HG02623 (cell line): ENCODE results near the gene GPHA2.

ENCODE experiments used
- ATAC-seq: cut with Tn5 transposase; IDR thresholded peaks from one replicate; pipeline ENCODE4 v1.9.1; 2021; ENCODE audit warnings: moderate library complexity; ENCODE audit not compliant: unreplicated experiment

GPHA2 gene

DNA sequence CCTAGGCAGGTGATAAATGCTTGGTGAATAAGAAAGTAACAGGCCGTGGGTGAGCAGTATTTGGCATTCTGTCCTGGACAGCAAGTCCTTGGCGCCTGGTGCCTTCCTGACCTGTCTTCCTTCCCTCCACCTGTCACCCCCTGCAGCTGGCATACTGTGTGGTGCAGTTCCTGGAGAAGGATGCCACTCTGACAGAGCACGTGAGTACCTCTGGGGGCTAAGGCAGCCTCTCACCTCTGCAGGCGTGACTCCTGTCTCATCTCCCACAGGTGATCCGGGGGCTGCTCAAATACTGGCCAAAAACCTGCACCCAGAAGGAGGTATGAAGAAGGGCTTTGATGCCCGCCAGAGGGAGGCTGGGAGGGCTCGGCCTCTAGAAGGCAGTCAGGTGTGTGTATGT lies 4.4 kb downstream of the GPHA2 start:
- ATAC-seq, result no peak

DNA sequence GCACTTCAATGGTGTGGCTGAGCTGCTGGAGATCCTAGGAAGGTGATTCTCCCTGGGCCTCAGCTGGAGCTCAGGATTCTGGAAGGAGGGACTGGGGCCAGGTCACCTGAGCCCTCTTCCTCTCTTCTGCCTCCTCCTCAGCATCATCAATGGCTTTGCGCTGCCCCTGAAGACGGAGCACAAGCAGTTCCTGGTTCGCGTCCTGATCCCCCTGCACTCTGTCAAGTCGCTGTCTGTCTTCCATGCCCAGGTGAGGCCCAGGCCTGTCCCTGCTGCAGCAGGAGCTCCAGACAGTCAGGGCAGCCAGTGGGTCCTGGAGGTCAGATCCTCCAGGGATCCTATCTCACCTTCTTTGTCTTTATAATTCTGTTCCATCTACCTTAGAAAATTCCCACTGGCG lies 5.4 kb downstream of the GPHA2 start:
- ATAC-seq, result no peak

DNA sequence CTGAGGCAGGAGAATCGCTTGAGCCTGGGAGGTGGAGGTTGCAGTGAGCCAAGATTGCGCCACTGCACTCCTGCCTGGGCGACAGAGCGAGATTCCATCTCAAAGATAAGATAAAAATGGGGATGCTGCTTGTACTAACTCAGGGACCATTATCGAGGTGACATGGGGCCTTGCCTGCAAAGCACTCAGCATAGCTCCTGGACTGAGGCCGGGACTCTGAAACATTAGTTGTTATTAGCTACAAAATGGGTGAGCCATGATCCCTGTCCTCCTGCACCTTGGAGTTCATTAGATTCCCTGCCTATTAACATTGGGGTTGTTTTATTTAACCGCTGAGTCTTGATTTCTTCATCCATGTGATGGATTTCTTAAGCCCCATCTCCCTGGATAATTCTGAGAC lies 6.1 kb downstream of the GPHA2 start:
- ATAC-seq, result no peak

DNA sequence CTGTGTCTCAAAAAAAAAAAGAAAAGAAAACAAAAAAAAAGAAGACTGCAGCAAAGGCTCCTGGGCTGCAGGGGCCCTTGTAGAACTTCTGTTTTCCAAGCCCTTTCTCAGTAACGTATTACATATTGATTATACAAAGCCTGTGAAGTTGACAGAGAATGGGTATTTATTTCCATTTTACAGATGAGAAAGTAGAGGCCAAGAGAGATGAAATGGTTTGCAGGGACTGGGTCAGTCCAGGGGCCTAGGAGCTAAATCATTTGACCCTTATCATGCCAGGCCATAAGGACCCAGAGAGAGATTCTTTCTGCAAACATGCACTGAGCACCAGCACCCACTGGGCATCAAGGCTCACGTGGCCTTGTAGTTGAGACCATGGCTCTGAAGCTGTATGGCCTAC lies 6.7 kb downstream of the GPHA2 start:
- no peak for ATAC-seq

DNA sequence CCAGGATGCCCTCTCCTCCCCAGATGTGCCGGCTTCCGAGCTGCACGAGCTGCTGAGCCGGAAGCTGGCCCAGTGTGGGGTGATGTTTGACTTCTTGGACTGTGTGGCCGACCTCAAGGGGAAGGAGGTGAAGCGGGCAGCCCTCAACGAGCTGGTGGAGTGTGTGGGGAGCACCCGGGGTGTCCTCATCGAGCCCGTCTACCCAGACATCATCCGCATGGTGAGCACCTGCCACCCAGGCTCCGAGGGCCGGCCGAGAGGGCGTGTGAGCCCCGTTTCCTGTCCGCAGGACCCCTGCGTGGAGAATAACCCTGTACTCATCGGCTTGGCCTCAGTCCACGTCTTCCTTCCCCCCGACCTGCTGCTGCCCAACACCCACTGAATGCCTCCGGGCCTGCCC lies 9.0 kb downstream of the GPHA2 start:
- ATAC-seq, result no peak

DNA sequence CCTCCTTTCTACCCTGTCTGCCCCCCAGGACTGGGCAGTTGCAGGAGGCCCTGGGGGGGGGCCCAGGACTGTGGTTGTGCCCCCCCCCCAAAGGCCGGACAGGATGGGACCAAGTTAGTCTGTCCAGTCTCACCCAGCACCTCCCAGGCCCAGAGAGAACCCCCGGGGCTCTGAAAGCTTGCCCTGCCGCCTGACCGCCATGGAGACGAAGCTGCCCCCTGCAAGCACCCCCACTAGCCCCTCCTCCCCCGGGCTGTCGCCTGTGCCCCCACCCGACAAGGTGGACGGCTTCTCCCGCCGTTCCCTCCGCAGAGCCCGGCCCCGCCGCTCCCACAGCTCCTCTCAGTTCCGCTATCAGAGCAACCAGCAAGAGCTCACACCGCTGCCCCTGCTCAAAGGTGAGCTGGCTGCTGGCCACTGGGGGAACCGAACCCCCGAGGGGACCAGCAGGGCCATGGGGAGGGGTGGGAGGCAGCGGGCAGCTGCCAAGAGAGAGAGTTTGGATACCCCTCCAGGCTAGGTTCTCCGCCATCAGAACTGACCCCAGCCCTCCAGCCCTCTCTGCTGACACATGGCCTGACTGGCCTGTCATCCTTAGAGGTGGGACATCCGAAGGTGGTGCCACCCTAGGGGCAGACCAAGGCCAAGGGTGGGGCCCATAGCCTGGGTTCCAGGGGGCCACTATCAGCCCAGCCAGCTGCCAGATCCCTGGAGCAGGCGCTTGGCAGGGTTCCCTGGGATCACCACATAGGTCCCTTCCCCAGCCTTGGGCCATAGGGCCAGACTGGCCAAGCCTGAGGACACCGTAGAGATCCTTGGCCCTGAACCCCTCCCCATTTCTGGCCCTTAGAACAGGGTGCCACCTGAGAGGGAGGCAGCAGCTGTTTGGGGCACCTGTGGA lies 9.9 kb downstream of the GPHA2 start:
- ATAC-seq, result no peak

DNA sequence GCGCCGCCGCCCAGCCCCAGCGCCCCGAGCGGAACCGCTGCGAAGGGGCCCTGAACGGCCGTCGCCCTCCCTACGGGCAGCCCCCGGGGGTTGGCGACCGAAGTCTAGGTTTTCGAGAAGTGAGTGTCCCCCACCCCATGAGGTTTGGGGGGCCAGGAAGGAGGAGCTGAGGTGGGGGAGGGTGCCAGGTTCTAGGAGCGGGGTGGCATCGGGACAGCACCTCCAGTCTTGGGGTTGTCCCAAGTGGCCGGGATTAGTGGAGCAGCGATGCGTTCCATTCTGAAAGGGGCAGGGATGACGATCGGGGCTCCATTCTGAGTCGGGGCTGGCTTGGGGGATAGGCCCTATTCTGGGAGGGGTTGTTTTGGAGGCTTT lies 10.8 kb downstream of the GPHA2 start:
- ATAC-seq, result no peak

DNA sequence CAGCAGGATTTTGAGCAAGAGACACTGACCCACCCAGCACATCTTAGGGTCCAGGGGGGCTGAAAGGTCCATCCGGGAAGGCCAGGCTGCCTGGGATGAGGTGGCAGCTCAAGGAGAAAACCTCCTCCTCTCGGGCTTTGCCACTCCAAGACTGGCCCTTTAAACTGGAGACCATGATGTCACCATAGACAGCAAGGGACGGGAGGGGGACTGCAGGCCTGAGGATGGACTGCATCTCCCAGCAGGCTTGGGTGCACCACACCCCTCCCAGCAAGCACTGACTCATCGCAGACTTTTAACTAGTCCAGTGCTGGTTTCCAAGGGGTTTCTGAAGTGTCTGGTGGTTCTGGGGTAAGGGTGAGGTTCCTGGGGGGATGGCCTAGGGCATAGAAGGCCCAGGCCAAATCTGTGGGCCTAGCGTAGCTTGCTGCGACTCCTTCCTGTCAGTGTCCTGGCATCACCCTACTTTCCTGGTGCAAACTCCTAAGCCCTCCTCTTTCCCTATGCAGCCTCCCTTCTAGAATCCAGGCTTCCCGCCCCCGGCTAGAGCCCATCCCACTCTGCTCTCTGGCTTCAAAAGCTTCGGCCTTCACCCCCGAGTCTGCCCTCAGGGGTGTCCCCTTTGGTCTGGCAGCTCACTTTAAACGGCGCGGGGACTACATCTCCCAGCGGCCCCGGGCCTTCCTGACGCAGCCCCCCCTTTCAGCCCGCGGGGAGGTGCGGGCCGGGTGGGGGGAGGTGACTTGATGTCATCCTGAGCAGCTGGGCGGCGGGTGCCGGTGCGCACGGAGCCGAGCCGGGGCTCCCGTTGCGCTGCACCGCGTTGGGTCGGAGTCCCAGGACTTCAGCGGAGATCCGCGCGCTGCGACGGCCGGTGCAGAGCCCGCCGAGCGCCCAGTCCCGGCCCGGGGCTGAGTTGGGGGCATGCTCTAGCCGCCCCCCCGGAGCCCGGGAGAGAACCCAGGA lies 11.5 kb downstream of the GPHA2 start, which contains the start of gene PPP2R5B:
Gene PPP2R5B, plus strand, starts transcription at position 746 of the 966 bp plus-strand sequence. CDS start 1,046 bp downstream, outside the sequence.
- ATAC-seq, result peak; percentile 72

DNA sequence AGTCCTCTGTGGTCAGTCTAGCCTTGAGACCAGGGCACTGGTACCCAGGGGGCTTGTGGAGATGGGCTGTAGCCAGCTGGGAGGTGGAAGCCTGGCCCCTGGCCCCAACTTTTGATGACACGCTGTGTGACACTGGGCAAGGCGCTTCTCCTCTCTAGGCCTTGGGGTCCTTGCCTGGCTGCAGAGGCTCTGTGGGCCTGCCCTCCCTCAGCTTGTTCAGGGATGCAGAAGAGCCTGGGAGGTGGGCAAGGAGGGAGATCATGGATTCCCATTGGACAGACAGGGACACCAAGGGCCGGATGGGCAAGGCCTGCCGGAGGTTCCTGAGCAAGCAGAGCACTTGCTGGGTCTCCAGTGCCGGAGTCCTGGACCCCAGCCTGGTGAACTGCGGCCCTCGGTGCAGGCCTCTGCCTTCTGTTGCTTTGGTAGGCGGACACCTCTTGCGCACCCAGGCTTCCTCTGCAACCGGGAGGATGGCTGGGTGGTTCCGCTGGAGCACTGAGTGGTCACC lies 12.5 kb downstream of the GPHA2 start:
- ATAC-seq, result no peak

DNA sequence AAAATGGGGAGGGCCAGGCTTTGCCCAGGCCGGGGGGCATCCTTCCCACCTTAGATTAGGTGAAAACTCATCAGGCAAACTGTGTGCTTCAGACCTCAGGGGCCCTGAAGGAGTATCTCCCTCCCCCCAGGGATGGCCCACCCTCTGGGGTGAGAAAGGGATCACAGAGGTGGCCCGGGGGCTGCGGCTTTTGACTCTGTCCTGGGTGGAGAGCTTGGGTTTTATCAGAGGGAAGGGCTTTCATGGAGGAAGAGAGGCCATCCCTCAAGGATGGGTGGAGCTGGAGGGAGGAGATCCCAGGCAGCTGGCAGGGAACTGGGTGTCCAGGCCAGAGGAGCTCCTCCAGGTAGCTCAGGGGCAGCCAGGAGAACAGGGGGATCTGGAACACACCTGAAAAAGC lies 14.3 kb downstream of the GPHA2 start:
- ATAC-seq, result no peak

DNA sequence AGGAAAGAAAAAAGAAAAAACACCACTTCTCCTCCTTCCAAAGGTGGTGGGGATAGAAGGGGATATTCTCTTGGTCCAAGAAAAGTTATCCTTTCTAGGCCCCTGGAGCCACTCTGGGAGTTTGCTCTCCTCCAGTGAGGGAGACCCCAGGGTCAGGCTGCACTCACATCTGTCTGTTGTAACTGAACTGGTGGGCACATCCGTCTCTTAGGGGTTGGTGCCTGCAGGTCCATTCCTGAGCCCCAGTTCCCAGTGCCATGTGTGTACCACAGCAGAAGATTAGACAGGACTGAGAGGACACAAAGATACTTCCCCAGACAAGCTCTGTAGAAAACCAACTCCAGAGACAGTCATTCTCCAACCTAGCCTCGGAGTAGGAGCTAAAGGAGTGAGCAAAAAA lies 15.6 kb downstream of the GPHA2 start:
- no peak for ATAC-seq

DNA sequence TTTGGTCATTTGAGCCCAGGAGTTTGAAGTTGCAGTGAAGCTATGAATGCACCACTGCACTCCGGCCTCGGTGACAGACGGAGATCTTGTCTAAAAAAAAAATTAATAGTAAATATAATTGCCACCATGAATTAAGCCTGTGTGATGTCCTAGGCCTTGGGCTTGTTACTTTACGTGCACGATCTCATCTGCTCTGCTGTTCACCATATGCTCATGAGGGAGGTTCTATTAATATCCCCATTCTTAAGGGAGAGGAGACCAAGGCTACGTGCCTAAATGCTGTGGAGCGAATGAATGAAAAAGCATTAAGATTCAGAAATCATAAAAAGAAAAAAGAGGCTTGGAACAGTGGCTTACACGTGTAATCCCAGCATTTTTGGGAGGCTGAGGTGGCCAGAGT lies 16.1 kb downstream of the GPHA2 start:
- ATAC-seq, result no peak

DNA sequence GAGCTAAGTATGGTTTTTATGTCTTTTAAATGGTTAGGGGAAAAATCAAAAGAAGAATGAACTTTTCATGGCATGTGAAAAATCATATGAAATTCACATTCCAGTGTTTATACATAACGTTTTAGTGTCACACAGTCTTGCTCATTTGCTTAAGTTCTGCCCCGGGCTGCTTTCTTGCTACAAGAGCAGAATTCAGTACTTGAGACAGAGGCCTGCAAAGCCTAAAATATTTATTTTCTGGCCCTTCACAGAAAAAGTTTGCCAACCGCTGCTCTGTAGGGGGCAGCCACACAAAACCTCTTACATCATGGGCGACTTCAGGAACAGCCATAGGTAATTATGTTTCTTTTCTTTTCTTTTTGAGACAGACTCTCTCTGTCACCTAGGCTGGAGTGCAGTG lies 17.7 kb downstream of the GPHA2 start:
- no peak for ATAC-seq

DNA sequence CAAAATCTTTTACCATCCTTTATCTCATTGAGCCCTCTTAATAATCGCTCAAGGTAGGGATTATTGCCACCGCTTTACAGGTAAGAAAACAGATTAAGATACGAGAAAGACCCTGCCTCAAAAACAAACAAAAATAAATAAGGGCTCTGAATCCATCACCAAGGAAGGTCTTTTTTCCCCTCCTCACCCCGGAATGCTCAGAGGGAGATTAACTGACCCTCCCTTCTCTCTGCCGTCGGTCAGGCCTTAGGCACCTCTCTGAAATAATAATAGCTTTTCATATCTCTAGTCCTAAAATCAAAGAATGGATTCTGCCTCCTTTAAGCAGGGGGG lies 18.1 kb downstream of the GPHA2 start:
- ATAC-seq, result no peak

DNA sequence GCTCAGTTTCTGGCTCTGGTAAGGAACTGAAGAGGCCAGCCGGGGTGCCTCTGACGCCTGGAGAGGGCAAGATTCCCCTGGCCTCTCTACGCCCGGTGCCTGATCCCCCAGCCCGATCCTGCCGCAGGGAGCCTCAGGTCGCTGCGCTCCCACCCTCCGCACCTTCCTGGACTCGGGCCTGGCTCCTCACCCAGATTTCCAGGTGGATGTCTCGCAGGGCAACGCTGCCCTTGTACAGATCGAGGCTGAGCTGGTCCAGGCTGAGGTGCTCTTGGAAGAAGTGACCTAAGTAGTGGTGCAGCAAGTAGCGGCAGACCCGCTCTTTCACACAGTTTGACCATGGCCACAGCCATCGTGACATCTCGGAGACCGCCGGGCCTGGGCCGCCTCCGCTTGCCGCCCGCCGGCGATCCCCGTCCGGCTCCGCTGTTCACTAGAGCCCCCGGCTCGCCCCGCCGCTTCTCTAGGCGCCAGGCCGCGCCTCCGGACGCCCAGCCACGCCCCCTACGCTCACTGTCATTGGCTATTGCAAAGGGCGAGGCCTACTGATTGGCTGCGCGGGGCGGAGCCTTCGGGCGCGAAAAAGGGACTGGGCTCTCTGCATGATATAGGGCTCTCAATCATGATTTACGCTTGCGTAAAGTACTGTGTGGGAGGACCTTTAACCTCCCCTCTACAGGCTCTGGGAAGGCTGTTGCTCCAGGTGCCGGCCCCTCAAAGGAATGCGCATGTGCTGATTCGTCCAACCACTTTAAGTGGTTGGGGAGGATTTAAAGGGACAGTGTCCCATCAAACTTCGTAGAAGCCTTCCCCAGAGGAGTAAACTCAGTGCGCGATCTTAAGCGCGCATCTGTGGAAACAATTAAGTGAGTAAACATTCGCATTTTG lies 18.7 kb downstream of the GPHA2 start, which contains the start of gene ATG2A:
Gene ATG2A, minus strand, starts transcription at position 435 of the 888 bp plus-strand sequence. Its CDS starts 74 bp downstream, at position 361.
- ATAC-seq, result peak; percentile 92

DNA sequence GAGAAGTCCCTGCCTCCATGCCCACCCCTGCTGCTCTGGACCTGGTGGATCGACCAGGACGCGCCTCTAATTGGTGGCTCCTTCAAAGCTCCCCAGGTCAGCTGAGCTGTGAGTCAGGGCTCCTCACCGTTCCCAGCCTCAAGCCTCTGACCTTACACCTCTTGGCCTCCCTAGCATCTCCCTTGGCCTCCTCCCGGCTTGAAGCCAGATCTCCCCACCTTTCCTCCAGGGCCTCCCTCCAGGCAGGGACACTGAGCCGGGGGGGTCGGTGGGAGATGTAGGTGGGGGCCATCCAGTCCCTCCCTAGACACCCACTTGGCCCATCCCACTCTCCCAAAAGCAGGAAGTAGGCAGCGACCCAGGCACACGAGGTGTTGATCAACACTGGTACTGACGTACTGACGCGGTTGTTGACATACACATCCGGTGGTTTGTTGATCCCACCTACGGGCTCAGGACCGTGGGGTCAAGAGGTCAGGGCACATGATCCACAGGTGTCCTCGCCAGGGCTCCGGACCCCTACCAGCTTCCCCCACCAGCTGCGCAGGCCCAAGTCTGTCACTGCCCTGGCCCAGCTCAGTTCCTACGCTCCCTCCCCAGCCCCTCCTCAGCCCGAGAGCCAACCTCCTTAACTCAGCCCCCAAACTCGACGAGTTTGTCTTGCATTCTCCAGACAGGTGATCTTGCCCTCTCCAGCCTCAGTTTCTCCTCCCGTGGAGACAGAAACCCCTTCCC lies 19.5 kb downstream of the GPHA2 start:
- ATAC-seq, result no peak

DNA sequence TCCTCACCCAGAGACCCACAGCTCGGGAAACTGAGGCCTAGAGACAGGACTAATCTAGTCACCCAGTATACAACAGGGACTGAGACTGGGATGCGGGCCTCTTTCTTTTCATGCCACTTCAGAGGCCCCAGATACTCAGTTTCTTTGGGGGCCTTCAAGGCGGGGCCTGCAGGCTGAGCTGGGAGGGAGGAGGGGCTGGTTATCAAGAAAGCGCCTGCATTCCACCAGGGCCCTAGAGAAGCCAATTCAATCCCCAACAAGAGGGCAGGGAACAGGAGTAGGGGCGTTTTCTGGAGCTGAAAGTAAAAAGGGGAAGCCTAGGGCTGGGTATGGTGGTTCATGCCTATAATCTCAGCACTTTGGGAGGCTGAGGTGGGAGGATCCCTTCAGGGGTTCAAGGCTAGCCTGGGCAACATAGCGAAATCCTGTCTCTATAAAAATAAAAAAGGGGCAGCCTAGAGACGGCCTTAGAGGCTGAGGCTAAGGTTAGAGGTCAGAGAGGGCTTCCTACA lies 20.3 kb downstream of the GPHA2 start:
- ATAC-seq, result no peak

DNA sequence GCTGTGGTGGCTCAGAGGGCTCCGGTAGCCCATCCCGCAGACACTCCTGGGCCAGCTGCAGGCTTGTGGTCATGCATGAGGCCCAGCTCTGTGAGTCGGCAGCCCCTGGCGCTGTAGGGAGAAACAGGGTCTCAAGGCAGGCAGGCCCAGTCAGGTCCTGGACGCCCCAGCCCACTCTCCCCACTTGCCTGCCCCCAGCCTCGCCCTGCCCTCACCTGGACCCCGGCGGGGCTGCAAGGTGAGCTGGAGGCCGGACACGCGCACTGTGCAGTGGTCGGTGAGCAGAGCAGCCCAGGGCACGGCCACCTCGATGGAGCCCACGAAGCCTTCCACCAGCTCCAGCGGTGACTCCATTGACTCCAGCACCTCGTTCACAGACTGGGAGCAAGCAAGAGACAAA lies 21.6 kb downstream of the GPHA2 start:
- no peak for ATAC-seq

DNA sequence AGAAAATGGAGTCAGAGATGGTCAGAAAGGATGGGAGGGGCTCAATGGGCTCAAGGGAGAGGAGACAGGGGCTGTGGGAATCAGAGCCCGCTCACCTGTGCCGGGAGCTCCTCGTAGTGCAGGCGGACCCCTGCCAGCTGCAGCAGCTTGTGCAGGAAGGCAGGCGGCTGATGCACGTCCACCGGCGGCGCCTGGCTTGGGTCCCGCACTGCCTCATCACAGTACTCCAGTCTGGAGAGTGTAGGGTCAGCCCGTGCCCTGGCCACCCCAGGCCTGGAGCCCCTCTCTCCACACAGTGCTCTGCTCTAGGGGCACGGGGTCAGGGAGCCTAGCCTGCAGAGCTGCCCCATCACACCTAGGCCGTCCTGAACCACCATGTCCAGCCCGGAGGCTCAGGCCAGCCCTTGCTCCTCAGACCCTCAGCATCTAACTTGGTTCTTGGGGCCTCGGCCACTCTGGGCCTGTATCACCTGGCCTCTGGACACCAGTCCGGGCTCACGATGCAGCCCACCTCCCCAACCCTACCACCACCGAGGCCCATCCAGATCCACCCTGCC lies 22.4 kb downstream of the GPHA2 start:
- no peak for ATAC-seq
